Subcutaneous adipose tissue (tissue), 4 donors: ENCODE data around the gene THAP7. TPM values are rescaled to one million over a fixed set of nuclear protein-coding genes. Genes with fewer than 3 reads are reported as not detected.

ENCODE experiments used
- CTCF ChIP-seq: fragments of 450-650 bp; IDR thresholded peaks from one replicate; pipeline ENCODE4 v1.5.1; 2016; ENCODE audit warnings: low read depth, mild to moderate bottlenecking, control low read depth, antibody characterized with exemption, moderate library complexity
- total RNA-seq, 4 donors: library from RNA; depleted of rRNA; stranded (reverse); fragments of >200 nt; gene quantifications; one replicate each; pipeline ENCODE4 v1.1.0, GENCODE V29; 2016

Gene THAP7
- total RNA-seq, 4 donors from 2014 or later = 20.7 to 26.6 (median 23.5) TPM

- no peak for TF ChIP-seq CTCF
Measured at GRCh38 chr22:20985720-20986119, 16.2 kb downstream of the THAP7 start.

GRCh38 chr22:20983081-20983771 is 18.7 kb downstream of the THAP7 start:
- no peak for TF ChIP-seq CTCF

- TF ChIP-seq CTCF = no peak
Measured at GRCh38 chr22:20982563-20982882, 19.4 kb downstream of the THAP7 start.

GRCh38 chr22:20981787-20982562 is 19.9 kb downstream of the THAP7 start, which contains the start of gene LZTR1:
TSS of gene LZTR1 (plus strand) at chr22:20982297. CDS start at chr22:20982372, 75 bp downstream.
- no peak for TF ChIP-seq CTCF

GRCh38 chr22:20980938-20981722 is 20.8 kb downstream of the THAP7 start:
- TF ChIP-seq CTCF = no peak

GRCh38 chr22:20980523-20980922 is 21.4 kb downstream of the THAP7 start:
- no peak for TF ChIP-seq CTCF

- no peak for TF ChIP-seq CTCF
Measured at GRCh38 chr22:20979940-20980453, 21.9 kb downstream of the THAP7 start.
